Thyroid gland (tissue), 4 donors: ENCODE measurements around the gene LSS. TPM values are rescaled to one million over a fixed set of nuclear protein-coding genes. Genes with fewer than 3 reads are reported as not detected.

Source experiments
- DNase-seq, 2 donors: peaks; one replicate each; pipeline ENCODE4 v3.0.0-alpha.2; 2019
- H3K27ac ChIP-seq, 3 donors: fragments of 200-600 bp; sonication (generic); 1 replicate in 2 of 3; 2 replicates in 1 of 3; pipeline ENCODE4 v1.5.1; 2016 to 2019; ENCODE audit warnings: mild to moderate bottlenecking in 1 of 3, moderate library complexity in 1 of 3
- H3K27me3 ChIP-seq: fragments of 200-600 bp; sonication (generic); one replicate; pipeline ENCODE4 v1.5.1; 2019
- H3K36me3 ChIP-seq, 2 donors: fragments of 200-600 bp; sonication (generic); one replicate each; pipeline ENCODE4 v1.5.1; 2016 to 2019
- H3K4me1 ChIP-seq, 2 donors: fragments of 200-600 bp; sonication (generic); one replicate each; pipeline ENCODE4 v1.5.1; 2017 to 2019
- H3K4me3 ChIP-seq, 3 donors: fragments of 200-600 bp; sonication (generic); replicated peaks in 1 of 3; 1 replicate in 2 of 3; 2 replicates in 1 of 3; pipeline ENCODE4 v1.5.1; 2016; ENCODE audit warnings: mild to moderate bottlenecking in 1 of 3
- H3K9me3 ChIP-seq: fragments of 200-600 bp; sonication (generic); one replicate; pipeline ENCODE4 v1.5.1; 2017
- CTCF ChIP-seq, 6 experiments: fragments of 200-600 bp in 3 of 6; fragments of 450-650 bp in 3 of 6; sonication (generic) in 3 of 6; IDR thresholded peaks; one replicate each; pipeline ENCODE4 v1.5.1; 2016 to 2019; ENCODE audit warnings: antibody characterized with exemption in 6 of 6, mild to moderate bottlenecking in 2 of 6, inconsistent platforms in 1 of 6, moderate library complexity in 1 of 6
- POLR2A ChIP-seq, 2 donors: fragments of 450-650 bp; IDR thresholded peaks; one replicate each; pipeline ENCODE4 v1.6.1; 2017; ENCODE audit warnings: antibody characterized with exemption in 2 of 2, mild to moderate bottlenecking in 2 of 2, moderate library complexity in 1 of 2
- WGBS, 2 donors: methylation state at CpG; one replicate each; pipeline ENCODE4 v1.1.5; 2017; 5-methylcytosine and 5-hydroxymethylcytosine counted together
- intact Hi-C: fragments of 100-400 bp; cut with DNase I; formaldehyde crosslinking; loops from one replicate; pipeline ENCODE4 v1.15.1; 2023
- total RNA-seq, 4 donors: library from RNA; depleted of rRNA; stranded (reverse); fragments of >200 nt; gene quantifications; one replicate each; pipeline ENCODE4 v1.2.3, GENCODE V29; 2016

Gene LSS
- total RNA-seq, 4 donors from 2014 or later = 31.4 to 57.7 (median 42.0) TPM

- no peak for DNase-seq
- no peak overlapping the region for H3K4me3 ChIP-seq
- peaks cover 5 to 6% of the 10 kb centered on the region in 2 donors for H3K36me3 ChIP-seq
- WGBS, 2 donors = 78 to 90% methylated on average over 12 to 22 of the region's 23 CpGs
- intact Hi-C loops = no loop called here
- TF ChIP-seq CTCF (IDR thresholded peaks at IDR 0.05) (no peak), POLR2A (IDR thresholded peaks at IDR 0.05) (no peak)
- no peaks in the 10 kb centered on the region for H3K4me1 ChIP-seq
- H3K27ac ChIP-seq = no peak overlapping the region
- H3K9me3 ChIP-seq = no peaks in the 10 kb centered on the region
- no peaks in the 10 kb centered on the region for H3K27me3 ChIP-seq
Measured at GRCh38 chr21:46211786-46212720, 16.5 kb downstream of the LSS start.

- no peaks in the 10 kb centered on the region for H3K27me3 ChIP-seq
- no peak overlapping the region for H3K27ac ChIP-seq
- H3K36me3 ChIP-seq = peaks cover 8 to 9% of the 10 kb centered on the region in 2 donors
- no peak overlapping the region for H3K4me3 ChIP-seq
- no peaks in the 10 kb centered on the region for H3K4me1 ChIP-seq
- no peak for DNase-seq
- intact Hi-C loops = no loop called here
- 91 to 95% methylated on average over 5 to 7 of the region's 7 CpGs for WGBS, 2 donors
- H3K9me3 ChIP-seq = no peaks in the 10 kb centered on the region
- TF ChIP-seq POLR2A (IDR thresholded peaks at IDR 0.05) (no peak), CTCF (IDR thresholded peaks at IDR 0.05) (no peak)
Measured at GRCh38 chr21:46211376-46211775, 17.2 kb downstream of the LSS start.

DNA sequence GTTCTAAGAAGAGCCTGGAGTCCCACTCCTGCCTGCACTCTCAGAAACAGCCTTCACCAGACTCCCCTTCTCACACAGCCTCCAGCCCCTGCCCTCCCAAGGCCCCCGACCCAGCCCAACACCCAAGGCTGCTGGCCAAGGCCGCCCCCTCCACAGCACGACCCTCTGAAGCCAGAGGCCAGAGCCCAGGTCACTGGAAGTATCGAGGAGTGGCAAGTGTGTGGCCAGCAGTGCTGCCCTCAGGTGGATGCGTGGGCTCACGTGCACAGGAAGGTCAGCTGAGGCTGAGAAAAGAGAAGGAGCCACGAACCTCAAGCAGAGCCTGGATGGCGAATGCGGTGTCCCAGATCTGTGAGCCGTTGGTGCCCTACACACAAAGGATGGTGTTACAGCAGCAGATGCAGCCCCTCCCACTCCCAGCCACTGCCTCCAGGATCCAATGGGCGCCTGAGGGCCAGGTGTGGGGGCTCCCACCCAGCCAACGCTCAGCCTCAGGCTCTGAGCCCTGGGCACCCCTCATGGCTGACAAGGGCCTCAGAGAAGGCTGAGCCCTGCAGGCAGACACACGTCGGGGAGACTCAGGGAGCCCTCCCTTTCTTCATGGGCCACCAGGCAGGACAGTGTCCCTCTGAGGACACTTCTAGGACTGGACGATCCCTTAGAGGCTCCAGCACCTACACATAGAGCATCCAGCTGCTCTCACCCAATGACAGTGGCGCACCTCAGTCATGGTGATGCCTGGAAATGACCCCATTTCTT lies 18.0 kb downstream of the LSS start:
- no peak overlapping the region for H3K4me3 ChIP-seq
- no peaks in the 10 kb centered on the region for H3K9me3 ChIP-seq
- H3K27ac ChIP-seq = no peak overlapping the region
- no peaks in the 10 kb centered on the region for H3K4me1 ChIP-seq
- intact Hi-C loops = no loop called here
- TF ChIP-seq CTCF (IDR thresholded peaks at IDR 0.05) (no peak), POLR2A (IDR thresholded peaks at IDR 0.05) (no peak)
- H3K27me3 ChIP-seq = no peaks in the 10 kb centered on the region
- 86 to 100% methylated on average over 5 to 15 of the region's 16 CpGs for WGBS, 2 donors
- peaks cover 9 to 16% of the 10 kb centered on the region in 2 donors for H3K36me3 ChIP-seq
- no peak for DNase-seq

DNA sequence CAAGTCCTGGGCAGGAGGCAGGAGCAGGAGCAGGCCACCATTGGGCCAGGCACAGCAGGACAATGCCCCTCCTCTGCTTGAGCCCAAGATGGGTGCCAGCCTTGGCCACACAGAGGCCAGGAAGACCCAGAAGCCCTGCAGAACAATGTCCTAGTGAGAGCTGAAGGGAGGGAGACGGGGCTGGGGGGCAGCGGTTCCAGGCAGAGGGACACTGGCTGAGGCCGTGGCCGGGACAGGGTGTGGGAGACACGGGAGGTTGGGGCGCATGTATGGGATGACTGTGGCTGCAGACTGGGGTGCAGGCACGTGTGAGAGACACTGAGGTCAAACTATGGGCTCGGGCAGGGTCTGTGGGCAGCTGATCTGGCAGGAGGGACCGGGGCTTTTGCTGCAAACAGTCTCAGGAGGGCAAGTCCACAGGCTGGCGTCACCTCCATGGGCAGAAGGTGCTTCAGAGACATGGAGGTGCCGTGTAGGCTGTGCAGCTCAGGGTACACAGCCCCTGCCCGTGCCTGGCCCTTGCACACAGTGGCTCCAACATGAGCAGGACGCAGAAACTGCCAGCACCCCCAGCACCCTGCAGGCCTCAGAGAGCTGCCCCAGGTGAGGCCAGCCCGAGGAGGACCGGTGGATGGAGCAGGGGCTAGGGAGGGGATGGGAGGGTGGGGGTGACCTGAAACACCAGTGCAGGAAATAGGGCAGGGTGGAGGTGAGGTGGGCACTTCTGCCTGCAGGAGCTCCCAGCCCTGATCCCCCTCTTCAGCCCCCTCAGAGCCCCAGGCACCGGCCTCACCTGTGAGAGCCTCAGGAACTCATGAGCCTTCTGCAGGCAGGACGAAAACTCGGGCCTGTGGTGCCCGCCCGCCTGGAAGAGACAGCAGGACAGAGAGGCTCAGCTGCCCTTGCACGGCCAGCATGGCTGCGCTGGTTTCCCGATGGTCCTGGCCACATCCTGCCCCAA lies 19.5 kb downstream of the LSS start:
- WGBS, 2 donors = 91 to 93% methylated on average over 13 to 23 of the region's 23 CpGs
- Histone ChIP-seq H3K27ac (no peak overlapping the region), H3K27me3 (no peaks in the 10 kb centered on the region), H3K9me3 (no peaks in the 10 kb centered on the region), H3K36me3 (peaks cover 9 to 20% of the 10 kb centered on the region in 2 donors), H3K4me3 (no peak overlapping the region), H3K4me1 (no peaks in the 10 kb centered on the region)
- intact Hi-C loops = no loop called here
- no peak for TF ChIP-seq CTCF (IDR thresholded peaks at IDR 0.05)
- TF ChIP-seq POLR2A (IDR thresholded peaks at IDR 0.05) = no peak
- DNase-seq = no peak
